Measurements from ENCODE around the gene PRPF31. TPM values are rescaled to one million over a fixed set of nuclear protein-coding genes. Genes with fewer than 3 reads are reported as not detected.

Gene PRPF31
- total RNA-seq, 4 donors from 2014 or later = 37.7 to 67.5 (median 42.9) TPM

- Histone ChIP-seq H3K27me3 (no peaks in the 10 kb centered on the region), H3K4me1 (peaks cover 0 to 17% (median 3%) of the 10 kb centered on the region in 4 donors), H3K36me3 (peaks cover 11 to 87% (median 61%) of the 10 kb centered on the region in 3 donors), H3K4me3 (no peak overlapping the region), H3K27ac (no peak overlapping the region), H3K9me3 (no peaks in the 10 kb centered on the region)
- no peak for TF ChIP-seq EP300 (IDR thresholded peaks at IDR 0.05)
- no peak for TF ChIP-seq POLR2A (IDR thresholded peaks at IDR 0.05)
- TF ChIP-seq CTCF (IDR thresholded peaks at IDR 0.05) = no peak
- no peak for DNase-seq (ENCODE audit: low spot score in 2 of 2)
- 88 to 92% methylated on average over 28 of the region's 28 CpGs for WGBS, 2 donors
Observed at GRCh38 chr19:54145541-54146158, 30.1 kb downstream of the PRPF31 start.

GRCh38 chr19:54147676-54148075 lies 32.1 kb downstream of the PRPF31 start:
- Histone ChIP-seq H3K4me3 (no peak overlapping the region), H3K27ac (peak overlapping the region in 1 of 4 donors; percentile 11), H3K4me1 (peaks cover 0 to 6% (median 0%) of the 10 kb centered on the region in 4 donors), H3K9me3 (no peaks in the 10 kb centered on the region), H3K27me3 (no peaks in the 10 kb centered on the region), H3K36me3 (peaks cover 11 to 100% (median 68%) of the 10 kb centered on the region in 3 donors)
- DNase-seq (ENCODE audit: low spot score in 2 of 2) = no peak
- WGBS, 2 donors = 65 to 85% methylated on average over 3 of the region's 3 CpGs
- no peak for TF ChIP-seq CTCF (IDR thresholded peaks at IDR 0.05)
- no peak for TF ChIP-seq EP300 (IDR thresholded peaks at IDR 0.05)
- TF ChIP-seq POLR2A (IDR thresholded peaks at IDR 0.05) = no peak

- H3K4me3 ChIP-seq = no peak overlapping the region
- H3K9me3 ChIP-seq = no peaks in the 10 kb centered on the region
- DNase-seq (ENCODE audit: low spot score in 2 of 2) = no peak
- no peaks in the 10 kb centered on the region for H3K27me3 ChIP-seq
- WGBS, 2 donors = 67 to 84% methylated on average over 11 to 12 of the region's 19 CpGs
- peak overlapping the region in 1 of 4 donors; percentile 11 for H3K27ac ChIP-seq
- H3K36me3 ChIP-seq = peaks cover 7 to 100% (median 68%) of the 10 kb centered on the region in 3 donors
- peaks cover 0 to 11% (median 0%) of the 10 kb centered on the region in 4 donors for H3K4me1 ChIP-seq
- TF ChIP-seq POLR2A (IDR thresholded peaks at IDR 0.05) = no peak
- no peak for TF ChIP-seq CTCF (IDR thresholded peaks at IDR 0.05)
- no peak for TF ChIP-seq EP300 (IDR thresholded peaks at IDR 0.05)
Observed at GRCh38 chr19:54148158-54148557, 32.6 kb downstream of the PRPF31 start.

GRCh38 chr19:54149021-54149812 lies 33.7 kb downstream of the PRPF31 start:
- Histone ChIP-seq H3K4me1 (peaks cover 0 to 15% (median 0%) of the 10 kb centered on the region in 4 donors), H3K27me3 (no peaks in the 10 kb centered on the region), H3K27ac (no peak overlapping the region), H3K9me3 (no peaks in the 10 kb centered on the region), H3K36me3 (peaks cover 7 to 100% (median 66%) of the 10 kb centered on the region in 3 donors), H3K4me3 (no peak overlapping the region)
- no peak for DNase-seq (ENCODE audit: low spot score in 2 of 2)
- WGBS, 2 donors = 87 to 88% methylated on average over 12 of the region's 12 CpGs
- TF ChIP-seq POLR2A (IDR thresholded peaks at IDR 0.05) = no peak
- TF ChIP-seq CTCF (IDR thresholded peaks at IDR 0.05) = no peak
- TF ChIP-seq EP300 (IDR thresholded peaks at IDR 0.05) = no peak
